Hematopoietic multipotent progenitor cell treated with erythropoietin and hydrocortisone succinate and interleukin-3 and kit ligand, for 15 days (in vitro differentiated cells): ENCODE data around the gene POC5.
"Not testable (repeated sequence)": the region's sequence is repeated elsewhere in the genome, so short reads cannot be mapped to it uniquely, and the experiment has no call there.

ENCODE experiments used
- DNase-seq: peaks from one replicate; pipeline ENCODE4 v3.0.0-alpha.2; 2015; ENCODE audit warnings: low spot score

The POC5 gene

DNA sequence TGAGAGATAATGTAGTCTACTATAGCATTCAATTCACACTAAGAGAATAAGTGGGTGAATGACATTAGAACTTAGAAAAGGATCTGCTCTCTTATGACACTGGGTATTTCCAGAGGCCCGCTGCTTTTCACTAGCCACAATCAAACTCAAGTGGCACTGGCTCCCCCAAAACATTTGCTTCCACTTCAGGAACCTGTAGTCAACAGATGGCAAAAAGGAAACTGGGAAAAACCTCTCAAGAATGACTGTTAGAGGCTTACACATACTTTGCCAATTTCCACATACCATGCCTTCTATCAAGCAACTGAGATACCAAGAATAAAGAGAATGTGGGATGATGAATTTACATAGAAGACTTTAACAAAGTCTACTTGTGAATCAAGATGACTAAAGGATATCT lies 11.2 kb downstream of the POC5 start:
- no peak for DNase-seq

DNA sequence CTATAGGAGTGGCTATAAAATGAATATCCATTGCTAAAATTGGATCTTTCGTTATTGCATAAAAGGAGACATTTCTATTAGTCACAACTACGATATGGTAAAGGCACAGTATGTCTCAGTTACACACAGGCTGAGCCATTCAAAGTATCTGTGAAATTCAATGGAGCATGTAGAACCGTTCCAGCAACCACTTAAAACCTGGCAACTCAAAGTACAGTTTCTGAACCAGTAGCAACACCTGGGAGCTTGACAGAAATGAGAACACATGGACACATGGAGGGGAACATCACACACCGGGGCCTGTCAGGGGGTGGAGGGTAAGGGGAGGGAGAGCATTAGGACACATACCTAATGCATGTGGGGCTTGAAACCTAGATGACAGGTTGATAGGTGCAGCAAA lies 15.4 kb downstream of the POC5 start:
- no peak for DNase-seq

DNA sequence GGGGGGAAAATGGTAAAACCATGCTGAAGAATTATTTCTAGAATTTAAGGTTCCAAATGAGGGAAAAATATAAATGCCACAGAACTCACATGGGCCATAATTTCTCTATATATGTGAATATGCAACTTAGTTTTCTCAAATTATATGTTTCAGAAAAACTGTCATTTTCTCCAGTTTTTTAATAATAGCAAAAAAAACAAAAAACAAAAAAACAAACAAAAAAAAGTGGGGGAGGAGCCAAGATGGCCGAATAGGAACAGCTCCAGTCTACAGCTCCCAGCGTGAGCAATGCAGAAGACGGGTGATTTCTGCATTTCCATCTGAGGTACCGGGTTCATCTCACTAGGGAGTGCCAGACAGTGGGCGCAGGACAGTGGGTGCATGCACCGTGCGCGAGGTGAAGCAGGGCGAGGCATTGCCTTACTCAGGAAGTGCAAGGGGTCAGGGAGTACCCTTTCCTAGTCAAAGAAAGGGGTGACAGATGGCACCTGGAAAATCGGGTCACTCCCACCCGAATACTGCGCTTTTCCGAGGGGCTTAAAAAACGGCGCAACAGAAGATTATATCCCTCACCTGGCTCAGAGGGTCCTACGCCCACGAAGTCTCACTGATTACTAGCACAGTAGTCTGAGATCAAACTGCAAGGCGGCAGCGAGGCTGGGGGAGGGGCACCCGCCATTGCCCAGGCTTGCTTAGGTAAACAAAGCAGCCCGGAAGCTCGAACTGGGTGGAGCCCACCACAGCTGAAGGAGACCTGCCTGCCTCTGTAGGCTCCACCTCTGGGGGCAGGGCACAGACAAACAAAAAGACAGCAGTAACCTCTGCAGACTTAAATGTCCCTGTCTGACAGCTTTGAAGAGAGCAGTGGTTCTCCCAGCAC lies 21.5 kb downstream of the POC5 start:
- DNase-seq, result not testable (repeated sequence)

GRCh38 chr5:75694781-75695180 lies 22.5 kb downstream of the POC5 start:
- DNase-seq, result no peak

DNA sequence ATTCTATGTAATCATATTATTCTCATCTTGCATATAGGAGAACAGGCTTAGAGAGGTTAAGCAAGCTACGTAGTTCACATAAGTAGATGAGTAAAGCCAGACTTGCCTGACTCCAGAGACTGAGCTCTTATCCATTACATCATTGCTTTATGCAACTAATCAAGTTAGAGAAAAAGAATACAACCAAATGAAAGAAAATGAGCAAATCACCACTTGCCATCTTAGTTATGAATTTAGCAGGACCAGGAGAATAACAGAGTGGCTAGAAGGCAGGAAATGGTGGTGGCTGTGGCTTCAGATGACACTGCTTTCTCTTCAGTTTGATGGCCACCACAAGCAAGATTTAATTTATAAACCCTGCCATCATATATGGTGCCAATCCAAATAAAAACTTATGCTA lies 26.6 kb downstream of the POC5 start:
- no peak for DNase-seq

DNA sequence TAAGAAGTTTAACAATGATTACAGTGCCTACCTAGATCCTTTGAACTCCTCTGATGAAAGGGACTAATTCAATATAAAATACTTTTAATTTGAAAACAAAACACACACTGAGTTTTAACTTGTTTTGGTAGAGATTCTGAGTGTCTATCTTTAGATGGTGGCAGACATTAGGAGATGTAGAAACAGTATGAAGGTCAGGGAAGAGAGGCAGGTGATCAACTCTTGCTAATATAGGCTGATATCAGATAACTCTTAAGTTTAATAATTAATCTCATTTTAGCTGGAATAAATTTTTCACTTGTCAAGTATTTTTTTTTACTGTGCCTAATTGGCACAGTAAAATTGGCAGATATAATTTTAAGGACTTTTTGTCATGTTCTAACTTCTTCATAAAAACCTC lies 30.8 kb downstream of the POC5 start:
- DNase-seq, result no peak

DNA sequence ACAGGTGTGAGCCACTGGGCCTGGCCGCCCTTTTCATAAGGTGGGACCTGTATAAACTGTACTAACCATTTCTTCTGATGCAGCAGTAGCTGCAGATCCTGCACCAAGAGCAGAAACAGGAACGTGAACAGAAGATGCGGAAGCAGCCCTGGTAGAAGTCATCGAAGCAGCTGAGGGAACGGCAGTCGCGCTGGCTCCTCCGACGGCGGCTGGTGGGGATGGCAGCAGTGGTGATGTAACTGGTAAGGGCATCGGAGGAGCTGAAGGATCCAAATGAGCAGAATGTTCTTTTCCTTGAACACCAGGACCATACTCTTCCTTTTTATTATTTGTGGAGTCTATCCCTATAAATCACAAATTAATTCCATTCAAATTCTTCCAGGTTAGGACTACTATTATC lies 32.1 kb downstream of the POC5 start:
- no peak for DNase-seq

DNA sequence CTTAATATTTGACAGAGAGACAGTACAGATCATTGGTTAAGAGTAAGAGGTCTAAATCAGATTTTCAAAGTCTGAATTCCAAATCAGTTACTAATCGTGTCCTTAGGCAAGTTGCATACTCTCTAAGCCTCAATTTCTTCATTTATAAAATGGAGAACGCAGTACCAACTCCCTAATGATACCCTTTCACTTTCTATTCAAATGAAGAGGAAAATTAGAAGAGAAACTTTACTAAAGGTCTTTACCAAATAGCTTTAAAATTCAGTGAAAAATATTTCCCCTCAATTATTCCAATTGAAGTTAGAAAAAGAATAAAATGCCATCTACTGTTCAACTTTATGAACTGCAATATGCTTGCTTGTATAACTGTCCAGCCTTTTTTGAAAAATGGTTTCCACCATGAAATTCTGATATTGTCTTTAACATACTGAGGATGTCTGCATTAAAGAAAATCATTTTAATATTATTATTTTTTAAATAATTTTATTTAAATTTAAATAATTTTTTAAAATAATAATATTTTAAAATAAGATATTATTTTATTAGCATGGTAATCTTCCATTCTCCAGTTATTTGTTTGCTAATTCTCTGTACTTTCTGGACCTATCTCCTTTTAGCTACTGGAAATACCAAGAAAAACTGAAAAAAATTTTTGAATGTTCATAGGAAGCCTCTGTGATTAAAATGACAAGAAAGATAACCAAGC lies 36.0 kb downstream of the POC5 start:
- DNase-seq, result peak; percentile 72

GRCh38 chr5:75678155-75678554 lies 39.1 kb downstream of the POC5 start:
- no peak for DNase-seq

DNA sequence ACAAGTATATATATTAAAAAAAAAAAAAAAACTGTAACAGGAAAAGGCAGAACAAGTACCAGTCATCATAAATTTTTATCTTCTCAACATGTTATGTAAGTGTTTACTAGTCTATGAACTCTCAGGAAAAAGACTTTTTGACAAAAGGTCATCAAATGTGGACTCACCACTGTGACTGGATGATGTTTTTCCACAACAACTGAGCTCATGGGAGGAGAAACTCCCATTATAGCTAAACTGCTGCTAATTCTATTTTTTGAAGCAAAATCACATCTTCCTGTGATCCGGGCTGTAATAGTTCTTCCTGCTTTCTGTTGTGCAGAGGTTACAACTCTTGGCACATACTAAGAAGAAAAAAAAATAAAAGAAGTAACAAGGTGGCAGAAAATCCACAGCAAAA lies 39.6 kb downstream of the POC5 start:
- DNase-seq, result no peak

- DNase-seq, result no peak
Observed at GRCh38 chr5:75675783-75676182, 41.5 kb downstream of the POC5 start.

GRCh38 chr5:75672616-75673015 lies 44.6 kb downstream of the POC5 start:
- DNase-seq, result no peak

DNA sequence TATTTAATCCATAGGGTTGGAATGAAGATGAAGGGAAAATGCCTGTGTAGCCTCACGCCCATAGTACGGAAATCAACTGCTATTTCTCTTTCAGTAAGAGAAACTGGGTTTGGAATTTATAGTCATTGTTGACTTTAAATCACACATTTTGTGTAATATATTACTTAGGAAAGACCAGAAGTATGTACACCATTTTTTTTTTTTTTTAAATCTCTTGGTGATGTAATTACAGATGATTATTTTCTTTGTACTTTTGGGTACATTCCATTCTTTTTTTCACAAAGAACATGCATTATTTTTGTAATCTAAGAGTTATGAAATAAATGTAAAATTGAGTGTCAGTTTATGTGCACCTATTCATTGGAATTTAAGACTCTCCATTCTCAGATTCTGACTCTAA lies 45.7 kb downstream of the POC5 start:
- DNase-seq, result no peak

DNA sequence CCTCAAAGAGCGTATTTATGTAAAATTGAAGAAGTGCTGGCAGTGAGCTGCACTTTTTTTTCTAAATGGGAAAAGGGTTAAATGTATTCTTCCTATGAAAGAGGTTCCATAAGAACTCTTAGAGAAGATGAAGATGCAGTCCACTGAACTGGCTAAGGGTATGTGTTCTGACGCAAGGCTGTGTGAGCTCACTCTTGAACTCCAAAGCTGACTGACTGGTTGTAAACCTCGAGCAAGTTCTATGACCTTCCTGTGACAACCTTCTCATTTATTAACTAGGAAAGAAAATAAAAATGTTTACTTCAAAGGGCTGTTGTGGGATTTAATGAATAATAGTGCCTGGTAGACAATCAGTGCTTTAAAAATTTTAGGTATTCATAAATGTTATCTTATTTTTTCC lies 46.7 kb downstream of the POC5 start:
- DNase-seq, result no peak

DNA sequence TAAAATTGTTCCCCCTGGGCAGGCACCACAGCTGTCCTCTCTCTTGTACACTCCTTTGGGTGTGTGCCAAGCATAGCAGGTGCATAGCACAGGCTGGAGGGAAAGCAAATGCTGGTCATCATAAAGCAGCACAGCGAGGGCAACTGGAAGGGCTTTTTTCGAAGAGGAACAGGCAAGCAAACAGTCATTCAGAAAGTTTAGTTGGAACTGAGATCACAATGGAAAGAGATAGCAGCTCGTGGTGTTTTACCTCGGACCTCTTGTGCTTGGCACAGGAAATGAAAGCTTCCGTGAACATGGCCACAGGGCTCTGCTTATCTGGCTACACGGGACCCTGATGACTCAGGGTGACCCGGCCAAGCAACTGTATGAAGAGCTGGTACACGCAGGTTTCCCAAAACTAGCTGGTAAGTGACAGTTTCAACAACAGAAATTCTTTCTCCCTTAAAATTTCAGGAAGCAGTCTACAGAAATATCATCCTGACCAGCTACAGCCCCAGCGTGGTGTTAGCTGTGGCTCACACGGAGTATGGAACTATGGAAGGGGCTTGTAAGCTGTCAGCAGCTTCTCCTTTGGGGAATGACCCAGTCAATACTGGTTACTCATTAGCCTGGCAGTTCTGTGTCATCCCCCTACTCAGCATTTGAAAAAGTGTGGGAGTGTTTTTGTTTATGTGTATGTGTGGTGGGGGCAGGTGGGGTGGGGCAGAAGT lies 48.1 kb downstream of the POC5 start:
- peak; percentile 78 for DNase-seq

GRCh38 chr5:75668445-75668844 lies 48.8 kb downstream of the POC5 start:
- no peak for DNase-seq

DNA sequence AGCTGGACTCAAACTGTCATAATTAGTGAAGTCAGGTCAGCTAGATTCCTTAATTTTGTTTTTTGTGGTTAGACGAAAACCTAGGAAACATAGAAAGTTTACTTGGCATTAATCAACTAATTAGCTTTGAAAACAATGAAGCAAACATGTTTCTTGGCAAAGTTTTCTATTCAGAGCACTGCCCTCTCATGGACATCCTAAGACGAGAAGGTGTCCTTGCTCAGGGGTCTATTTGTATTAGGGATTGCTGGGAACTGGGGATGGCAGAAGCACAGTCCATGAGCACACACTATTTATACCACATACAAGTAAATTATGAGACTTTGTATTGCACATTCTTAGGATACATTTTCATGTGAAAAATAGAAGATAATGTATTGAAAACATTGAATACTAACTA lies 49.7 kb downstream of the POC5 start:
- DNase-seq, result no peak

GRCh38 chr5:75666801-75667200 lies 50.4 kb downstream of the POC5 start:
- DNase-seq, result no peak

- no peak for DNase-seq
Observed at GRCh38 chr5:75664979-75665378, 52.3 kb downstream of the POC5 start.

- DNase-seq, result no peak
Observed at GRCh38 chr5:75663579-75664284, 53.5 kb downstream of the POC5 start.

GRCh38 chr5:75662061-75662460 lies 55.2 kb downstream of the POC5 start:
- no peak for DNase-seq
